Trophoblast cell (in vitro differentiated cells and primary cell): Measurements from ENCODE around the gene ASTN2.

Experiments
- DNase-seq, 2 donors: peaks; one replicate each; pipeline ENCODE4 v3.0.0-alpha.2; 2016
- H2AFZ ChIP-seq: 2 replicates; pipeline ENCODE4 v1.6.1; 2013; ENCODE audit warnings: low read length, moderate library complexity, mild to moderate bottlenecking; ENCODE audit not compliant: insufficient read depth, poor library complexity
- H2AK5ac ChIP-seq: 2 replicates; pipeline ENCODE4 v1.6.1; 2013; ENCODE audit warnings: mild to moderate bottlenecking, low read length
- H2BK120ac ChIP-seq: 2 replicates; pipeline ENCODE4 v1.6.1; 2013; ENCODE audit warnings: low read length, mild to moderate bottlenecking, moderate library complexity; ENCODE audit not compliant: insufficient read depth, poor library complexity
- H2BK12ac ChIP-seq: 2 replicates; pipeline ENCODE4 v1.6.1; 2013; ENCODE audit warnings: mild to moderate bottlenecking, low read length, moderate library complexity
- H2BK5ac ChIP-seq: 2 replicates; pipeline ENCODE4 v1.6.1; 2013; ENCODE audit warnings: low read length, low read depth, moderate library complexity, mild to moderate bottlenecking; ENCODE audit not compliant: poor library complexity
- H3K14ac ChIP-seq: 2 replicates; pipeline ENCODE4 v1.6.1; 2013; ENCODE audit warnings: mild to moderate bottlenecking, low read length
- H3K18ac ChIP-seq: 2 replicates; pipeline ENCODE4 v1.6.1; 2013; ENCODE audit warnings: mild to moderate bottlenecking, low read length
- H3K23ac ChIP-seq: 2 replicates; pipeline ENCODE4 v1.6.1; 2013; ENCODE audit warnings: low read length
- H3K27ac ChIP-seq: 2 replicates; pipeline ENCODE4 v1.5.1; 2013; ENCODE audit warnings: low read depth, mild to moderate bottlenecking, inconsistent platforms, low read length, moderate library complexity
- H3K27me3 ChIP-seq: 2 replicates; pipeline ENCODE4 v1.6.1; 2013; ENCODE audit warnings: inconsistent platforms, mild to moderate bottlenecking, low read length, moderate library complexity; ENCODE audit not compliant: insufficient read depth
- H3K36me3 ChIP-seq, 2 experiments: 1 replicate in 1 of 2; 2 replicates in 1 of 2; pipeline ENCODE4 v1.6.1; 2013; ENCODE audit warnings: low read length in 2 of 2, mild to moderate bottlenecking in 2 of 2, moderate library complexity in 1 of 2; ENCODE audit not compliant: insufficient read depth in 2 of 2, control insufficient read depth in 1 of 2
- H3K4ac ChIP-seq: 2 replicates; pipeline ENCODE4 v1.6.1; 2013; ENCODE audit warnings: low read depth, mild to moderate bottlenecking, low read length, moderate library complexity
- H3K4me1 ChIP-seq, 2 experiments: 1 replicate in 1 of 2; 2 replicates in 1 of 2; pipeline ENCODE4 v1.6.1; 2013; ENCODE audit warnings: low read length in 2 of 2, mild to moderate bottlenecking in 2 of 2, moderate library complexity in 1 of 2; ENCODE audit not compliant: insufficient read depth in 2 of 2, control insufficient read depth in 1 of 2
- H3K4me2 ChIP-seq: 2 replicates; pipeline ENCODE4 v1.6.1; 2013; ENCODE audit warnings: inconsistent platforms, mild to moderate bottlenecking, low read length, moderate library complexity
- H3K4me3 ChIP-seq: 2 replicates; pipeline ENCODE4 v1.5.1; 2013; ENCODE audit warnings: mild to moderate bottlenecking, low read depth, low read length, inconsistent platforms
- H3K79me1 ChIP-seq: one replicate; pipeline ENCODE4 v1.6.1; 2013; ENCODE audit warnings: low read length
- H3K79me2 ChIP-seq: 2 replicates; pipeline ENCODE4 v1.6.1; 2013; ENCODE audit warnings: low read length, mild to moderate bottlenecking; ENCODE audit not compliant: control insufficient read depth, insufficient read depth, poor library complexity
- H3K9ac ChIP-seq: 2 replicates; pipeline ENCODE4 v1.6.1; 2013; ENCODE audit warnings: mild to moderate bottlenecking, low read length
- H3K9me3 ChIP-seq: 2 replicates; pipeline ENCODE4 v1.6.1; 2013; ENCODE audit warnings: low read depth, mild to moderate bottlenecking, control low read depth, inconsistent platforms, low read length; ENCODE audit not compliant: insufficient read depth
- H4K12ac ChIP-seq: 2 replicates; pipeline ENCODE4 v1.6.1; 2013; ENCODE audit warnings: low read depth, mild to moderate bottlenecking, low read length, moderate library complexity
- H4K8ac ChIP-seq: 2 replicates; pipeline ENCODE4 v1.6.1; 2013; ENCODE audit warnings: low read depth, mild to moderate bottlenecking, low read length, moderate library complexity
- H4K91ac ChIP-seq: one replicate; pipeline ENCODE4 v1.6.1; 2013; ENCODE audit warnings: low read depth, mild to moderate bottlenecking, low read length, moderate library complexity
- WGBS: extraction: QIAGEN DNeasy Blood & Tissue Kit; methylation state at CpG from one replicate; pipeline ENCODE4 v1.1.7; 2013; ENCODE audit warnings: missing lambda C conversion rate; ENCODE audit not compliant: insufficient read length, insufficient coverage; ENCODE audit errors: extremely low coverage; 5-methylcytosine and 5-hydroxymethylcytosine counted together

The ASTN2 gene

GRCh38 chr9:117425566-117425965 is 10.7 kb upstream of the ASTN2 start:
- no peak overlapping the region for H3K4me2 ChIP-seq
- no CpG with 5 or more reads among the region's 3 CpGs for WGBS

GRCh38 chr9:117424291-117424690 is 9.4 kb upstream of the ASTN2 start:
- Histone ChIP-seq H2BK5ac (no peak overlapping the region), H2AFZ (no peak overlapping the region), H3K79me2 (no peaks in the 10 kb centered on the region), H4K12ac (no peak overlapping the region), H3K4me3 (no peak overlapping the region), H4K8ac (no peak overlapping the region), H3K27me3 (no peaks in the 10 kb centered on the region), H2BK12ac (no peak overlapping the region), H3K4me1 (no peaks in the 10 kb centered on the region), H4K91ac (no peak overlapping the region), H3K9me3 (no peaks in the 10 kb centered on the region), H3K79me1 (no peaks in the 10 kb centered on the region), H3K36me3 (no peaks in the 10 kb centered on the region), H3K4ac (no peak overlapping the region), H2BK120ac (no peak overlapping the region), H3K9ac (no peak overlapping the region), H3K18ac (no peak overlapping the region), H3K27ac (no peak overlapping the region), H3K23ac (no peak overlapping the region), H3K14ac (no peak overlapping the region), H2AK5ac (no peak overlapping the region), H3K4me2 (no peak overlapping the region)
- no CpG with 5 or more reads among the region's 1 CpG for WGBS
- DNase-seq = no peak

More at GRCh38 chr9:117425566-117425965, 10.7 kb upstream of the ASTN2 start:
- H2BK5ac ChIP-seq = no peak overlapping the region
- no peak overlapping the region for H2AFZ ChIP-seq
- no peaks in the 10 kb centered on the region for H3K27me3 ChIP-seq
- no peaks in the 10 kb centered on the region for H3K79me2 ChIP-seq
- no peak overlapping the region for H3K9ac ChIP-seq
- H2BK12ac ChIP-seq = no peak overlapping the region
- H3K4me1 ChIP-seq = no peaks in the 10 kb centered on the region
- H3K4me3 ChIP-seq = no peak overlapping the region
- no peak overlapping the region for H4K8ac ChIP-seq
- no peak overlapping the region for H2BK120ac ChIP-seq
- no peak overlapping the region for H3K27ac ChIP-seq
- DNase-seq = no peak
- no peaks in the 10 kb centered on the region for H3K36me3 ChIP-seq
- H3K79me1 ChIP-seq = no peaks in the 10 kb centered on the region
- H3K23ac ChIP-seq = no peak overlapping the region
- H4K12ac ChIP-seq = no peak overlapping the region
- no peak overlapping the region for H3K18ac ChIP-seq
- no peak overlapping the region for H4K91ac ChIP-seq
- no peak overlapping the region for H3K14ac ChIP-seq
- H3K9me3 ChIP-seq = no peaks in the 10 kb centered on the region
- no peak overlapping the region for H2AK5ac ChIP-seq
- no peak overlapping the region for H3K4ac ChIP-seq

- DNase-seq = no peak
- H3K79me1 ChIP-seq = no peaks in the 10 kb centered on the region
- no peak overlapping the region for H3K23ac ChIP-seq
- H2AK5ac ChIP-seq = no peak overlapping the region
- no peak overlapping the region for H3K9ac ChIP-seq
- H3K18ac ChIP-seq = no peak overlapping the region
- no peak overlapping the region for H3K4me2 ChIP-seq
- H3K9me3 ChIP-seq = no peaks in the 10 kb centered on the region
- no peak overlapping the region for H2BK120ac ChIP-seq
- H3K27ac ChIP-seq = no peak overlapping the region
- H3K4ac ChIP-seq = no peak overlapping the region
- no peak overlapping the region for H4K8ac ChIP-seq
- H3K27me3 ChIP-seq = peaks cover 18% of the 10 kb centered on the region
- no peak overlapping the region for H4K12ac ChIP-seq
- no peak overlapping the region for H4K91ac ChIP-seq
- no peaks in the 10 kb centered on the region for H3K79me2 ChIP-seq
- peaks cover 7 to 10% of the 10 kb centered on the region in 2 experiments for H3K4me1 ChIP-seq
- no peak overlapping the region for H2AFZ ChIP-seq
- H2BK5ac ChIP-seq = no peak overlapping the region
- no peak overlapping the region for H3K4me3 ChIP-seq
- H3K36me3 ChIP-seq = no peaks in the 10 kb centered on the region
- H2BK12ac ChIP-seq = no peak overlapping the region
- no CpG with 5 or more reads among the region's 1 CpG for WGBS
- H3K14ac ChIP-seq = no peak overlapping the region
These were observed 3.3 kb upstream of the ASTN2 start for GRCh38 chr9:117418111-117418510.

GRCh38 chr9:117416856-117417255 is 2.0 kb upstream of the ASTN2 start:
- Histone ChIP-seq H3K23ac (no peak overlapping the region), H4K91ac (no peak overlapping the region)

More at GRCh38 chr9:117416856-117417255, 2.0 kb upstream of the ASTN2 start:
- Histone ChIP-seq H4K12ac (no peak overlapping the region), H3K36me3 (no peaks in the 10 kb centered on the region), H3K4me3 (no peak overlapping the region), H3K4ac (no peak overlapping the region), H3K4me2 (no peak overlapping the region), H2AFZ (no peak overlapping the region), H2BK12ac (no peak overlapping the region), H4K8ac (no peak overlapping the region), H3K79me1 (no peaks in the 10 kb centered on the region), H3K18ac (no peak overlapping the region), H3K27ac (no peak overlapping the region), H2BK5ac (no peak overlapping the region), H3K79me2 (no peaks in the 10 kb centered on the region), H3K9ac (no peak overlapping the region), H2BK120ac (no peak overlapping the region), H3K9me3 (no peaks in the 10 kb centered on the region), H3K14ac (no peak overlapping the region), H3K4me1 (peaks cover 10 to 11% of the 10 kb centered on the region in 2 experiments), H2AK5ac (no peak overlapping the region), H3K27me3 (peaks cover 18% of the 10 kb centered on the region)
- DNase-seq = no peak
- no CpG with 5 or more reads among the region's 2 CpGs for WGBS
